NCI-H446 (cell line): ENCODE data around the gene TAAR5.
"Not testable (repeated sequence)": the region's sequence is repeated elsewhere in the genome, so short reads cannot be mapped to it uniquely, and the experiment has no call there.

Source experiments
- DNase-seq, 2 experiments: peaks; one replicate each; lab custom pipeline; 2025; lab: John Stamatoyannopoulos, UW

The TAAR5 gene

GRCh38 chr6:132589454-132589853 lies at the start of gene TAAR5:
TAAR5 (minus strand) TSS chr6:132589741; CDS start chr6:132589686, 55 bp downstream.
- no peak for DNase-seq

- not testable (repeated sequence) for DNase-seq
Observed at GRCh38 chr6:132637135-132637534, 47.6 kb upstream of the TAAR5 start.

GRCh38 chr6:132635906-132636305 lies 46.4 kb upstream of the TAAR5 start:
- not testable (repeated sequence) for DNase-seq

- DNase-seq, result not testable (repeated sequence)
Observed at GRCh38 chr6:132635288-132635687, 45.7 kb upstream of the TAAR5 start.

GRCh38 chr6:132634796-132635195 lies 45.3 kb upstream of the TAAR5 start:
- DNase-seq, result no peak

GRCh38 chr6:132633362-132633761 lies 43.8 kb upstream of the TAAR5 start:
- DNase-seq, result no peak

GRCh38 chr6:132624175-132624574 lies 34.6 kb upstream of the TAAR5 start, which contains the start of gene TAAR2:
TAAR2 (minus strand) TSS chr6:132624275; CDS start chr6:132624275, 0 bp downstream.
- DNase-seq, result no peak

GRCh38 chr6:132623106-132623845 lies 33.7 kb upstream of the TAAR5 start:
- DNase-seq, result no peak

- DNase-seq, result no peak
Observed at GRCh38 chr6:132616677-132617076, 27.1 kb upstream of the TAAR5 start.

GRCh38 chr6:132614554-132614953 lies 25.0 kb upstream of the TAAR5 start:
- no peak for DNase-seq

GRCh38 chr6:132612449-132613108 lies 23.0 kb upstream of the TAAR5 start:
- DNase-seq, result no peak

GRCh38 chr6:132611616-132612015 lies 22.1 kb upstream of the TAAR5 start:
- no peak for DNase-seq

GRCh38 chr6:132607544-132608233 lies 18.1 kb upstream of the TAAR5 start:
- DNase-seq, result no peak

- DNase-seq, result no peak
Observed at GRCh38 chr6:132604635-132605152, 15.2 kb upstream of the TAAR5 start.

GRCh38 chr6:132600900-132601299 lies 11.4 kb upstream of the TAAR5 start:
- DNase-seq, result not testable (repeated sequence)

GRCh38 chr6:132598473-132598872 lies 8.9 kb upstream of the TAAR5 start:
- DNase-seq, result no peak

- DNase-seq, result no peak
Observed at GRCh38 chr6:132596201-132596600, 6.7 kb upstream of the TAAR5 start.

- no peak for DNase-seq
Observed at GRCh38 chr6:132592855-132593254, 3.3 kb upstream of the TAAR5 start.

GRCh38 chr6:132590362-132590761 lies 821 bp upstream of the TAAR5 start:
- DNase-seq, result no peak

GRCh38 chr6:132587424-132587823 lies 2.1 kb downstream of the TAAR5 start:
- DNase-seq, result no peak

GRCh38 chr6:132584698-132585097 lies 4.8 kb downstream of the TAAR5 start:
- no peak for DNase-seq

GRCh38 chr6:132571774-132572173 lies 17.8 kb downstream of the TAAR5 start:
- DNase-seq, result no peak
